GM19324 (cell line): ENCODE data around the gene TNFRSF1B.

Experiments used
- ATAC-seq: cut with Tn5 transposase; IDR thresholded peaks from one replicate; pipeline ENCODE4 v1.9.1; 2021; ENCODE audit warnings: mild to moderate bottlenecking, moderate library complexity; ENCODE audit not compliant: unreplicated experiment, low FRiP score

TNFRSF1B gene

GRCh38 chr1:12141163-12141850, 25.5 kb upstream of the TNFRSF1B start:
- ATAC-seq, result no peak

GRCh38 chr1:12142141-12142823, 24.5 kb upstream of the TNFRSF1B start:
- no peak for ATAC-seq

GRCh38 chr1:12142891-12143630, 23.7 kb upstream of the TNFRSF1B start:
- ATAC-seq, result no peak

GRCh38 chr1:12143631-12144155, 23.1 kb upstream of the TNFRSF1B start:
- no peak for ATAC-seq

- no peak for ATAC-seq
Measured at GRCh38 chr1:12144236-12144635, 22.6 kb upstream of the TNFRSF1B start.

- no peak for ATAC-seq
Measured at GRCh38 chr1:12144969-12145368, 21.8 kb upstream of the TNFRSF1B start.

GRCh38 chr1:12145616-12146342, 21.0 kb upstream of the TNFRSF1B start:
- no peak for ATAC-seq

GRCh38 chr1:12146343-12147112, 20.3 kb upstream of the TNFRSF1B start:
- ATAC-seq, result no peak

GRCh38 chr1:12147201-12147701, 19.5 kb upstream of the TNFRSF1B start:
- ATAC-seq, result no peak

- no peak for ATAC-seq
Measured at GRCh38 chr1:12148160-12148957, 18.4 kb upstream of the TNFRSF1B start.

GRCh38 chr1:12148958-12149790, 17.6 kb upstream of the TNFRSF1B start:
- ATAC-seq, result no peak

- no peak for ATAC-seq
Measured at GRCh38 chr1:12149791-12150175, 17.0 kb upstream of the TNFRSF1B start.

GRCh38 chr1:12150456-12151200, 16.2 kb upstream of the TNFRSF1B start:
- no peak for ATAC-seq

- ATAC-seq, result no peak
Measured at GRCh38 chr1:12151465-12151864, 15.3 kb upstream of the TNFRSF1B start.

- peak; percentile 69 for ATAC-seq
Measured at GRCh38 chr1:12152113-12152891, 14.5 kb upstream of the TNFRSF1B start.

GRCh38 chr1:12153181-12153785, 13.5 kb upstream of the TNFRSF1B start:
- ATAC-seq, result no peak
